ENCODE results near the gene KHK. TPM values are rescaled to one million over a fixed set of nuclear protein-coding genes. Genes with fewer than 3 reads are reported as not detected.

KHK gene
- total and polyA plus RNA-seq, 9 of the 15 experiments (the other 6 are each of a cell fraction or from before 2014, with no cell fraction given): 1.5 to 10.7 (median 5.2) TPM

DNA sequence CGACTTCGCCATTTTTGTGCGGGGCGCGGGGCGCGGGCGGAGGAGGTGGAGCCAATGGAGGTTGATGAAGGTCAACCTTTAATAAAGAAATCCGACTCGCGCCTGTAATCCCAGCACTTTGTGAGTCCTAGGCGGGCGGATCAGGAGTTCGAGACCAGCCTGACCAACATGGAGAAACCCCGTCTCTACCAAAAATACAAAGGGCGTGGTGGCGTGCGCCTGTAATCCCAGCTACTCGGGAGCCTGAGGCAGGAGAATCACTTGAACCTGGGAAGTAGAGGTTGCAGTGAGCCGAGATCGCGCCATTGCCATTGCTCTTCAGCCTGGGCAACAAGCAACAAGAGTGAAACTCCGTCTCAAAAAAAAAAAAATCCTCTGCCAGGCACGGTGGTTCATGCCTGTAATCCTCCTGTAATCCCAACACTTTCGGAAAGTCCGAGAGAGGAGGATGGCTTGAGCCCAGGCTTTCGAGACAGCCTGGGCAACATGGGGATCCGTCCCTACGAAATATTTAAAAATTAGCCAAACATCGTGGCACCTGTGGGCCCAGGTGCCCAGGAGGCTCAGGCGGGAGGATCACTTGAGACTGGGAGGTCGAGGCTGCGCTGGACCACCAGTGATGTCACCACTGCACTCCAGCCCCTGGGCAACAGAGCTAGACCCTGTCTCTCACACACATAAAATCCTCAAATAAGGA, 48.4 kb downstream of the KHK start:
- Histone ChIP-seq H3K4me2 (ENCODE audit: insufficient read depth, low read length) (peak overlapping the region; percentile 60), H3K9me1 (ENCODE audit: control insufficient read depth, insufficient read depth, low read length) (peaks cover 8% of the 10 kb centered on the region), H4K20me1 (replicated peaks; ENCODE audit: control insufficient read depth, insufficient read depth, low read length) (no peaks in the 10 kb centered on the region; the same call in 1 of the 2 replicates), H2AFZ (ENCODE audit: low read depth, low read length) (peak overlapping the region; percentile 96), H3K9ac (ENCODE audit: insufficient read depth in 1 of 2, low read depth in 2 of 2, low read length in 2 of 2) (peak overlapping the region; percentile 82 to 95; a peak in 2 of 4 replicates), H3K79me2 (ENCODE audit: control insufficient read depth, insufficient read depth, low read length) (peaks cover 21% of the 10 kb centered on the region), H3K4me1 (replicated peaks in 1 of 2; ENCODE audit: control insufficient read depth in 2 of 2, insufficient read depth in 2 of 2, low read length in 2 of 2) (peaks cover 15 to 35% of the 10 kb centered on the region in 2 experiments; a peak in 4 of 5 replicates), H3K36me3 (ENCODE audit: control insufficient read depth, insufficient read depth, low read length) (peaks cover 36% of the 10 kb centered on the region; the same call in 2 of the 3 replicates), H3K27me3 (ENCODE audit: control insufficient read depth in 2 of 2, insufficient read depth in 2 of 2, low read length in 2 of 2) (no peaks in the 10 kb centered on the region), H3K4me3 (peak overlapping the region; percentile 98), H3K27ac (ENCODE audit: extremely low read depth, low read depth, low read length) (peak overlapping the region; percentile 85), H3K9me3 (replicated peaks; ENCODE audit: control insufficient read depth, insufficient read depth, low read depth, low read length) (no peaks in the 10 kb centered on the region; the same call in 1 of the 2 replicates)
- DNase-seq (ENCODE audit: extremely low read depth in 1 of 4, low spot score in 3 of 4): no peak
- ChIA-PET POLR2A (interaction anchor here (0.6 to 2.1 kb wide), 5 partner anchors 11 to 161 kb away, joined by 3 to 12 read pairs (median 4); partner anchors contain the start of gene ABHD1), CTCF (ENCODE audit: low intra/inter-chr PET ratio) (no interaction called here)
- in situ Hi-C loops (cut with MboI) (no loop called here), intact Hi-C loops (cut with micrococcal nuclease) (no loop called here)
- 44% methylated on average over 29 of the region's 33 CpGs for WGBS (ENCODE audit: insufficient coverage, low coverage, missing lambda C conversion rate)
- ATAC-seq: no peak
- peak; percentile 54 for FAIRE-seq
- BruUV-seq (replicated peaks): no TSS peak
- TF ChIP-seq MXI1 (IDR thresholded peaks at IDR 0.05; ENCODE audit: low read depth, low read length) (no peak), ZNF668 (CRISPR knock-in tag; IDR thresholded peaks at IDR 0.05) (no peak), SMARCA5 (IDR thresholded peaks at IDR 0.05) (0 out of 2 replicates have a peak, but pooled peaks have one; percentile 34), SIRT6 (IDR thresholded peaks at IDR 0.05; ENCODE audit: low read depth, low read length) (no peak), ZNF583 (CRISPR knock-in tag; IDR thresholded peaks at IDR 0.05) (no peak), YBX1 (IDR thresholded peaks at IDR 0.05) (no peak), PRMT5 (CRISPR knock-in tag; IDR thresholded peaks at IDR 0.05) (no peak), ZFP1 (CRISPR knock-in tag; IDR thresholded peaks at IDR 0.05) (no peak), ZNF431 (CRISPR knock-in tag; IDR thresholded peaks at IDR 0.05) (no peak), FOXA3 (CRISPR knock-in tag; conservative IDR thresholded peaks at IDR 0.05 in 1 of 2, IDR thresholded peaks at IDR 0.05 in 1 of 2) (no peak)
- TF ChIP-seq, protein P1, sequence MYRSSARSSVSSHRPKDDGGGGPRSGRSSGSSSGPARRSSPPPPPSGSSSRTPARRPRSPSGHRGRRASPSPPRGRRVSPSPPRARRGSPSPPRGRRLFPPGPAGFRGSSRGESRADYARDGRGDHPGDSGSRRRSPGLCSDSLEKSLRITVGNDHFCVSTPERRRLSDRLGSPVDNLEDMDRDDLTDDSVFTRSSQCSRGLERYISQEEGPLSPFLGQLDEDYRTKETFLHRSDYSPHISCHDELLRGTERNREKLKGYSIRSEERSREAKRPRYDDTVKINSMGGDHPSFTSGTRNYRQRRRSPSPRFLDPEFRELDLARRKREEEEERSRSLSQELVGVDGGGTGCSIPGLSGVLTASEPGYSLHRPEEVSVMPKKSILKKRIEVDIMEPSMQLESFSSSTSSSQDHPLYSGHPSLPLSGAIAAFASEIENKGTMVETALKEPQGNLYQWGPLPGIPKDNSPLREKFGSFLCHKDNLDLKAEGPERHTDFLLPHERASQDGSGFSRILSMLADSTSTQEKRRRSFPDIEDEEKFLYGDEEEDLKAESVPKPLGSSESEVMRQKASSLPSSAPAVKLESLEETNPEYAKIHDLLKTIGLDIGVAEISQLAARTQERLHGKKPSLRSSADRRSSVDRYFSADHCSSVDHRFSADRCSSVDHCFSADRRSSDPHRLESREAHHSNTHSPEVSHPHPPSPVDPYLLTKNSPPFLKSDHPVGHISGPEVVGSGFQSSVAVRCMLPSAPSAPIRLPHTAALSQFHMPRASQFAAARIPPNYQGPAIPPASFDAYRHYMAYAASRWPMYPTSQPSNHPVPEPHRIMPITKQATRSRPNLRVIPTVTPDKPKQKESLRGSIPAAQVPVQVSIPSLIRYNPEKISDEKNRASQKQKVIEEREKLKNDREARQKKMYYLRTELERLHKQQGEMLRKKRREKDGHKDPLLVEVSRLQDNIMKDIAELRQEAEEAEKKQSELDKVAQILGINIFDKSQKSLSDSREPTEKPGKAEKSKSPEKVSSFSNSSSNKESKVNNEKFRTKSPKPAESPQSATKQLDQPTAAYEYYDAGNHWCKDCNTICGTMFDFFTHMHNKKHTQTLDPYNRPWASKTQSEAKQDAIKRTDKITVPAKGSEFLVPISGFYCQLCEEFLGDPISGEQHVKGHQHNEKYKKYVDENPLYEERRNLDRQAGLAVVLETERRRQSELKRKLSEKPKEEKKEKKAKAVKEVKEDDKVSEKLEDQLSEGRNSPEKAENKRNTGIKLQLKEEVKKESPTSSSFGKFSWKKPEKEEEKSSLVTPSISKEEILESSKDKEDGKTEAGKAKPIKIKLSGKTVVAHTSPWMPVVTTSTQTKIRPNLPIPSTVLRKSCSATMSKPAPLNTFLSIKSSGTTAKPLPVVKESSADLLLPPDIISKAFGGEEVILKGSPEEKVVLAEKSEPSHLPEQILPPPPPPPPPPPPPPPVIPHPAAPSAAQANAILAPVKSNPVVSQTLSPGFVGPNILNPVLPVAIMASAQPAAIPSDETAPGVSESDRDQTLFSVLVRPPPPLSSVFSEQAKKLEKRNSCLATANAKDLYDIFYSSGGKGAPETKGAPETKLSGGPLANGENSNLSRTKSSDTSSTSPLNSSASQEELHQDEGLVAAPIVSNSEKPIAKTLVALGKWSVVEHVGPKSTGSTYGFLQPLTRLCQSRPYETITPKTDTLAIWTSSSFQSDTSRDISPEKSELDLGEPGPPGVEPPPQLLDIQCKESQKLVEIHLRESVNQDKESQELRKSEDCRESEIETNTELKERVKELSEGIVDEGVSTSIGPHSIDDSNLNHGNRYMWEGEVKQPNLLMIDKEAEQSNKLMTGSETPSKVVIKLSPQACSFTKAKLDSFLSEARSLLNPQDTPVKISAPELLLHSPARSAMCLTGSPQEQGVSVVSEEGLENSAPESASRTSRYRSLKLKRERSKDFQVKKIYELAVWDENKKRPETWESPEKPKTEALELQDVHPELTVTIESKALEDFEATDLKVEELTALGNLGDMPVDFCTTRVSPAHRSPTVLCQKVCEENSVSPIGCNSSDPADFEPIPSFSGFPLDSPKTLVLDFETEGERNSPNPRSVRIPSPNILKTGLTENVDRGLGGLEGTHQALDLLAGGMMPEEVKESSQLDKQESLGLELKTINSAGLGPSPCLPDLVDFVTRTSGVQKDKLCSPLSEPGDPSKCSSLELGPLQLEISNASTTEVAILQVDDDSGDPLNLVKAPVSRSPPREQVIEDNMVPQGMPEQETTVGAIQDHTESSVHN (IDR thresholded peaks at IDR 0.05; ENCODE audit: borderline replicate concordance in 1 of 2, low read depth in 1 of 2): no peak
- TF ChIP-seq, protein P2, sequence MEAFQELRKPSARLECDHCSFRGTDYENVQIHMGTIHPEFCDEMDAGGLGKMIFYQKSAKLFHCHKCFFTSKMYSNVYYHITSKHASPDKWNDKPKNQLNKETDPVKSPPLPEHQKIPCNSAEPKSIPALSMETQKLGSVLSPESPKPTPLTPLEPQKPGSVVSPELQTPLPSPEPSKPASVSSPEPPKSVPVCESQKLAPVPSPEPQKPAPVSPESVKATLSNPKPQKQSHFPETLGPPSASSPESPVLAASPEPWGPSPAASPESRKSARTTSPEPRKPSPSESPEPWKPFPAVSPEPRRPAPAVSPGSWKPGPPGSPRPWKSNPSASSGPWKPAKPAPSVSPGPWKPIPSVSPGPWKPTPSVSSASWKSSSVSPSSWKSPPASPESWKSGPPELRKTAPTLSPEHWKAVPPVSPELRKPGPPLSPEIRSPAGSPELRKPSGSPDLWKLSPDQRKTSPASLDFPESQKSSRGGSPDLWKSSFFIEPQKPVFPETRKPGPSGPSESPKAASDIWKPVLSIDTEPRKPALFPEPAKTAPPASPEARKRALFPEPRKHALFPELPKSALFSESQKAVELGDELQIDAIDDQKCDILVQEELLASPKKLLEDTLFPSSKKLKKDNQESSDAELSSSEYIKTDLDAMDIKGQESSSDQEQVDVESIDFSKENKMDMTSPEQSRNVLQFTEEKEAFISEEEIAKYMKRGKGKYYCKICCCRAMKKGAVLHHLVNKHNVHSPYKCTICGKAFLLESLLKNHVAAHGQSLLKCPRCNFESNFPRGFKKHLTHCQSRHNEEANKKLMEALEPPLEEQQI (IDR thresholded peaks at IDR 0.05): no peak
